ENCODE results near the gene FAM76A.

The FAM76A gene

DNA sequence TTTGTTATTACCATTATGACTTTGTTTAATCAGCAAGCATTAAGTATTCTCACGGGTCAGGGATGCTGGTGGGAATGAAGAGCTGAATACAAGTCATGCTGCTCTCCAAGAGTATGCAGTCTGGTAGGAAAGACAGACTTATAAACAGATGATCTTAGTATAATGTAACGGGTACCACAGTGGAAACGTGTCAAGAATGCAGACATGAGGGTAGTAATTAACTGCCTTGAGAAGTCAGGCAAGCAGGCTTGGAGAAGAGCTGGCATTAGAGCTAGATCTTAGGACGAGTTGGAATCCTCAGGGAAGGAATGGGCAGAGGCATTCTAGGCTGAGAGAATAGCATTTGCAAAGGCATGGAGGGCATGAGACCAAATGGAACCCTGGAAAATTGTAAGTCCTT, 19.7 kb downstream of the FAM76A start:
- Histone ChIP-seq H3K36me3 (ENCODE audit: insufficient read depth, low read length) (peaks cover 52% of the 10 kb centered on the region), H4K20me1 (ENCODE audit: insufficient read depth, low read length) (no peaks in the 10 kb centered on the region), H3K27me3 (ENCODE audit: insufficient read depth, low read length, poor library complexity) (no peaks in the 10 kb centered on the region), H3K27ac (ENCODE audit: low read length) (no peak overlapping the region), H3K4me2 (ENCODE audit: insufficient read depth, low read length) (no peak overlapping the region), H3K9me3 (ENCODE audit: insufficient read depth, low read length, severe bottlenecking) (no peaks in the 10 kb centered on the region), H3K9ac (ENCODE audit: low read depth, low read length) (no peak overlapping the region), H3K79me2 (ENCODE audit: insufficient read depth, low read length) (no peaks in the 10 kb centered on the region), H2AFZ (ENCODE audit: low read depth, low read length) (no peak overlapping the region), H3K4me3 (ENCODE audit: low read depth in 1 of 2, low read length in 2 of 2) (no peak overlapping the region), H3K4me1 (ENCODE audit: insufficient read depth, low read length) (no peaks in the 10 kb centered on the region)
- DNase-seq (no peak), ATAC-seq (ENCODE audit: insufficient read depth, low read depth) (no peak)
- TF ChIP-seq, protein P1, sequence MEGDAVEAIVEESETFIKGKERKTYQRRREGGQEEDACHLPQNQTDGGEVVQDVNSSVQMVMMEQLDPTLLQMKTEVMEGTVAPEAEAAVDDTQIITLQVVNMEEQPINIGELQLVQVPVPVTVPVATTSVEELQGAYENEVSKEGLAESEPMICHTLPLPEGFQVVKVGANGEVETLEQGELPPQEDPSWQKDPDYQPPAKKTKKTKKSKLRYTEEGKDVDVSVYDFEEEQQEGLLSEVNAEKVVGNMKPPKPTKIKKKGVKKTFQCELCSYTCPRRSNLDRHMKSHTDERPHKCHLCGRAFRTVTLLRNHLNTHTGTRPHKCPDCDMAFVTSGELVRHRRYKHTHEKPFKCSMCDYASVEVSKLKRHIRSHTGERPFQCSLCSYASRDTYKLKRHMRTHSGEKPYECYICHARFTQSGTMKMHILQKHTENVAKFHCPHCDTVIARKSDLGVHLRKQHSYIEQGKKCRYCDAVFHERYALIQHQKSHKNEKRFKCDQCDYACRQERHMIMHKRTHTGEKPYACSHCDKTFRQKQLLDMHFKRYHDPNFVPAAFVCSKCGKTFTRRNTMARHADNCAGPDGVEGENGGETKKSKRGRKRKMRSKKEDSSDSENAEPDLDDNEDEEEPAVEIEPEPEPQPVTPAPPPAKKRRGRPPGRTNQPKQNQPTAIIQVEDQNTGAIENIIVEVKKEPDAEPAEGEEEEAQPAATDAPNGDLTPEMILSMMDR (IDR thresholded peaks at IDR 0.05; ENCODE audit: borderline replicate concordance, extremely low read depth, low read length, poor library complexity, severe bottlenecking), result no peak
- no peak for TF ChIP-seq EZH2 (IDR thresholded peaks at IDR 0.05; ENCODE audit: borderline replicate concordance, low read depth, low read length, severe bottlenecking)

DNA sequence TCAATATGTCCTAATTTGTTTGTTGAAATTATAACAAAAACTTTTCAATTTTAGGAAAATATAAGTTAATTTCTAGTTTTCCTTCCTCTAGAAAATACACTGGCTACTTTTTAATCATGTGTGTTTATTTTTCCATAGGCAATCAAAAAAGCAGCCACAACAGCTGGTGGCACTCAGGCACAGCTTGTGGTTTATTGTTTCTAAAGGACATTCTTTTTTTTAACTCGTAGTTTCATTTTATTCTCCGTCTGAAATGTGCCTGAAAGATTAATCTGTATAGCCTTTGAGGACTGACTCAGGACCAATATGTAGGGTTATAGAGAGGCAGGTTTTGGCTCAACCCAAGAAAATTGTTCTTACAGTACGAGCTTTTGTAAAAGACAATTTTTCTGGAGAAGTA, 26.6 kb downstream of the FAM76A start:
- H3K9ac ChIP-seq (ENCODE audit: low read depth, low read length), result no peak overlapping the region
- no peak overlapping the region for H3K27ac ChIP-seq (ENCODE audit: low read length)
- TF ChIP-seq, protein P1 (IDR thresholded peaks at IDR 0.05; ENCODE audit: borderline replicate concordance, extremely low read depth, low read length, poor library complexity, severe bottlenecking), result no peak
- no peak for TF ChIP-seq EZH2 (IDR thresholded peaks at IDR 0.05; ENCODE audit: borderline replicate concordance, low read depth, low read length, severe bottlenecking)
- ATAC-seq (ENCODE audit: insufficient read depth, low read depth) (no peak), DNase-seq (no peak)
- no peaks in the 10 kb centered on the region for H3K4me1 ChIP-seq (ENCODE audit: insufficient read depth, low read length)
- no peaks in the 10 kb centered on the region for H3K27me3 ChIP-seq (ENCODE audit: insufficient read depth, low read length, poor library complexity)
- H3K36me3 ChIP-seq (ENCODE audit: insufficient read depth, low read length), result peaks cover 56% of the 10 kb centered on the region
- H3K4me2 ChIP-seq (ENCODE audit: insufficient read depth, low read length), result no peak overlapping the region
- H2AFZ ChIP-seq (ENCODE audit: low read depth, low read length), result no peak overlapping the region
- no peak overlapping the region for H3K4me3 ChIP-seq (ENCODE audit: low read depth in 1 of 2, low read length in 2 of 2)
- no peaks in the 10 kb centered on the region for H4K20me1 ChIP-seq (ENCODE audit: insufficient read depth, low read length)
- H3K79me2 ChIP-seq (ENCODE audit: insufficient read depth, low read length), result no peaks in the 10 kb centered on the region
- H3K9me3 ChIP-seq (ENCODE audit: insufficient read depth, low read length, severe bottlenecking), result no peaks in the 10 kb centered on the region

DNA sequence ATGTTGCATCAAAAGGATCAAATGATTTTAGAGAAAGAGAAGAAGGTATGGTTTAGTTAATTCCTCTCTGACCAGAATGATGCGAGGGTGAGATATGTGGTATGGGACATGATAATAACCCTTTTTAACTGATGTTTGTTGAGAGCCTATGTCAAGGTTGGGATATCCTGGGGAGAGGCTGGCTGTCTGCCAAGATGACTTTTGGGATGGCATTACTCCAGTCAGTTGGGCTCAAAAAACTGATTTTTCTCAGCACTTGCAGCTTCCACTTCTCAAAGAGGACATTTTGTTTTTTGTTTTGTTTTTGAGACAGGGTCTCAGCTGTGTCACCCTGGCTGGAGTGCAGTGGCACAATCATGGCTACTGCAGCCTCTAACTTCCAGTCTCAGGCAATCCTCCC, 29.5 kb downstream of the FAM76A start:
- Histone ChIP-seq H3K79me2 (ENCODE audit: insufficient read depth, low read length) (no peaks in the 10 kb centered on the region), H3K27ac (ENCODE audit: low read length) (no peak overlapping the region), H3K9ac (ENCODE audit: low read depth, low read length) (no peak overlapping the region), H3K4me3 (ENCODE audit: low read depth in 1 of 2, low read length in 2 of 2) (no peak overlapping the region), H3K9me3 (ENCODE audit: insufficient read depth, low read length, severe bottlenecking) (no peaks in the 10 kb centered on the region), H3K4me2 (ENCODE audit: insufficient read depth, low read length) (no peak overlapping the region), H3K27me3 (ENCODE audit: insufficient read depth, low read length, poor library complexity) (no peaks in the 10 kb centered on the region), H3K4me1 (ENCODE audit: insufficient read depth, low read length) (no peaks in the 10 kb centered on the region), H3K36me3 (ENCODE audit: insufficient read depth, low read length) (peaks cover 61% of the 10 kb centered on the region), H2AFZ (ENCODE audit: low read depth, low read length) (no peak overlapping the region), H4K20me1 (ENCODE audit: insufficient read depth, low read length) (no peaks in the 10 kb centered on the region)
- ATAC-seq (ENCODE audit: insufficient read depth, low read depth), result no peak
- no peak for DNase-seq
- no peak for TF ChIP-seq EZH2 (IDR thresholded peaks at IDR 0.05; ENCODE audit: borderline replicate concordance, low read depth, low read length, severe bottlenecking)
- TF ChIP-seq, protein P1 (IDR thresholded peaks at IDR 0.05; ENCODE audit: borderline replicate concordance, extremely low read depth, low read length, poor library complexity, severe bottlenecking), result no peak

DNA sequence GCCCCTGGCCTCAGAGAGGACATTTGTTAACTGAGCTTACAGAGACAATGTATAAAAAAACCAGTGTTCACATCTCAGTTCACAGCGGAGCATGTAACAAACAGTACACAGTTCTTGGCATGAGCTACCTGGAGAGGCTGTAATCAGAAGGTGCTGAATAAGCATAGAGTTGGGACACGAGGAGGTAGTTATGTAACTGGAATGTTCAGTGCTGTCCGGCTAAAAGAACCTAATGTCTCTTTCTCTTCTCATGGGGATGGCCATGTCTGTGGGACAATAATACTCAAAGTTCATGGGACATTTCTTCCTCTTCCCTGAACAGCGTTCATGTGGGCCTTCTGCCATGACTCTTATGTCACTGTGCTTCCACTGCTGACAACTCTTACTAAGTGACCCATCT, 30.1 kb downstream of the FAM76A start:
- DNase-seq (no peak), ATAC-seq (ENCODE audit: insufficient read depth, low read depth) (no peak)
- H3K36me3 ChIP-seq (ENCODE audit: insufficient read depth, low read length), result peaks cover 58% of the 10 kb centered on the region
- H3K27me3 ChIP-seq (ENCODE audit: insufficient read depth, low read length, poor library complexity), result no peaks in the 10 kb centered on the region
- no peak overlapping the region for H2AFZ ChIP-seq (ENCODE audit: low read depth, low read length)
- H3K4me2 ChIP-seq (ENCODE audit: insufficient read depth, low read length), result no peak overlapping the region
- TF ChIP-seq EZH2 (IDR thresholded peaks at IDR 0.05; ENCODE audit: borderline replicate concordance, low read depth, low read length, severe bottlenecking), result no peak
- TF ChIP-seq, protein P1 (IDR thresholded peaks at IDR 0.05; ENCODE audit: borderline replicate concordance, extremely low read depth, low read length, poor library complexity, severe bottlenecking), result no peak
- H3K4me3 ChIP-seq (ENCODE audit: low read depth in 1 of 2, low read length in 2 of 2), result no peak overlapping the region
- H3K27ac ChIP-seq (ENCODE audit: low read length), result no peak overlapping the region
- H4K20me1 ChIP-seq (ENCODE audit: insufficient read depth, low read length), result no peaks in the 10 kb centered on the region
- no peaks in the 10 kb centered on the region for H3K4me1 ChIP-seq (ENCODE audit: insufficient read depth, low read length)
- no peak overlapping the region for H3K9ac ChIP-seq (ENCODE audit: low read depth, low read length)
- no peaks in the 10 kb centered on the region for H3K9me3 ChIP-seq (ENCODE audit: insufficient read depth, low read length, severe bottlenecking)
- H3K79me2 ChIP-seq (ENCODE audit: insufficient read depth, low read length), result no peaks in the 10 kb centered on the region

All from DND-41 (cell line).